OCI-LY1 (cell line): ENCODE measurements around the gene DYRK1A.

Experiments used
- H2AFZ ChIP-seq: fragments of 200-600 bp; sonication (generic), shearing (Covaris generic); 2 replicates; pipeline ENCODE4 v1.6.0; 2014; ENCODE audit warnings: antibody characterized with exemption, mild to moderate bottlenecking, low read length
- H3F3A ChIP-seq: fragments of 200-600 bp; sonication (generic), shearing (Covaris generic); 2 replicates; pipeline ENCODE4 v1.6.0; 2014; ENCODE audit warnings: mild to moderate bottlenecking, antibody characterized with exemption, low read length, moderate library complexity; ENCODE audit not compliant: insufficient read depth
- H3K27ac ChIP-seq: fragments of 200-600 bp; sonication (generic); 2 replicates; pipeline ENCODE4 v1.5.1; 2014; ENCODE audit warnings: low read length, mixed run types, mild to moderate bottlenecking, low read depth; ENCODE audit not compliant: poor library complexity, severe bottlenecking
- H3K27me3 ChIP-seq: fragments of 200-600 bp; sonication (generic); 2 replicates; pipeline ENCODE4 v1.6.0; 2014; ENCODE audit warnings: antibody characterized with exemption, mild to moderate bottlenecking, low read length, moderate library complexity; ENCODE audit not compliant: insufficient read depth
- H3K36me3 ChIP-seq: fragments of 200-600 bp; sonication (generic); 2 replicates; pipeline ENCODE4 v1.6.1; 2014; ENCODE audit warnings: mild to moderate bottlenecking, antibody characterized with exemption, low read length, moderate library complexity, mixed read lengths; ENCODE audit not compliant: insufficient read depth
- H3K4me1 ChIP-seq: fragments of 200-600 bp; sonication (generic); 2 replicates; pipeline ENCODE4 v1.5.1; 2014; ENCODE audit warnings: mild to moderate bottlenecking, low read length, moderate library complexity; ENCODE audit not compliant: insufficient read depth, severe bottlenecking
- H3K4me2 ChIP-seq: fragments of 200-600 bp; sonication (generic), shearing (Covaris generic); 2 replicates; pipeline ENCODE4 v1.6.1; 2014; ENCODE audit warnings: low read length
- H3K4me3 ChIP-seq: fragments of 200-600 bp; sonication (generic); 2 replicates; pipeline ENCODE4 v1.5.1; 2014; ENCODE audit warnings: low read length, low read depth, mild to moderate bottlenecking, mixed read lengths; ENCODE audit not compliant: poor library complexity, severe bottlenecking
- H3K79me2 ChIP-seq: fragments of 200-600 bp; shearing (Covaris generic); 2 replicates; pipeline ENCODE4 v1.6.1; 2016; ENCODE audit warnings: mixed run types, low read length, mixed read lengths; ENCODE audit not compliant: insufficient read depth
- H3K9ac ChIP-seq: fragments of 200-600 bp; sonication (generic), shearing (Covaris generic); 2 replicates; pipeline ENCODE4 v1.6.1; 2014; ENCODE audit warnings: mild to moderate bottlenecking, low read length, mixed read lengths
- H3K9me2 ChIP-seq: fragments of 200-600 bp; sonication (generic), shearing (Covaris generic); 2 replicates; pipeline ENCODE4 v1.6.1; 2014; ENCODE audit warnings: low read depth, mild to moderate bottlenecking, low read length, mixed read lengths
- H3K9me3 ChIP-seq: fragments of 200-600 bp; shearing (Covaris generic); 2 replicates; pipeline ENCODE4 v1.6.1; 2014; ENCODE audit warnings: low read length, mixed read lengths
- H4K20me1 ChIP-seq: fragments of 200-600 bp; sonication (generic), shearing (Covaris generic); 2 replicates; pipeline ENCODE4 v1.6.0; 2016; ENCODE audit warnings: mild to moderate bottlenecking, low read length; ENCODE audit not compliant: insufficient read depth
- CTCF ChIP-seq: fragments of 200-600 bp; sonication (generic), shearing (Covaris generic); IDR thresholded peaks from 2 replicates; pipeline ENCODE4 v1.5.1; 2017; ENCODE audit warnings: mild to moderate bottlenecking, antibody characterized with exemption, low read length, moderate library complexity, mixed read lengths
- EZH2 ChIP-seq: fragments of 200-600 bp; sonication (generic), shearing (Covaris generic); IDR thresholded peaks from 2 replicates; pipeline ENCODE4 v1.8.0; 2017; ENCODE audit warnings: borderline replicate concordance, mixed run types, mild to moderate bottlenecking, antibody characterized with exemption, low read length, moderate library complexity, mixed read lengths

DYRK1A gene

GRCh38 chr21:37564341-37564923, 197.9 kb downstream of the DYRK1A start:
- peak overlapping the region; percentile 72 for H3K4me2 ChIP-seq
- TF ChIP-seq EZH2 (no peak), CTCF (no peak)
- no peaks in the 10 kb centered on the region for H4K20me1 ChIP-seq
- 0 out of 2 replicates have a peak overlapping the region, but pooled peaks have one; percentile 70 for H2AFZ ChIP-seq
- no peaks in the 10 kb centered on the region for H3K27me3 ChIP-seq
- no peak overlapping the region for H3K27ac ChIP-seq
- peak overlapping the region; percentile 52; the same call in 1 of the 2 replicates for H3K9ac ChIP-seq
- H3K4me1 ChIP-seq, result peaks cover 15% of the 10 kb centered on the region
- no peaks in the 10 kb centered on the region for H3K36me3 ChIP-seq
- H3F3A ChIP-seq, result no peaks in the 10 kb centered on the region
- H3K9me2 ChIP-seq, result no peaks in the 10 kb centered on the region
- no peaks in the 10 kb centered on the region for H3K9me3 ChIP-seq
- peak overlapping the region; percentile 66 for H3K4me3 ChIP-seq
- H3K79me2 ChIP-seq, result no peaks in the 10 kb centered on the region

- Histone ChIP-seq H2AFZ (no peak overlapping the region), H3K4me1 (peaks cover 15% of the 10 kb centered on the region), H3K9ac (no peak overlapping the region), H3K27ac (no peak overlapping the region), H3K36me3 (no peaks in the 10 kb centered on the region), H3K27me3 (no peaks in the 10 kb centered on the region), H3K4me2 (no peak overlapping the region), H3K9me3 (no peaks in the 10 kb centered on the region), H3F3A (no peaks in the 10 kb centered on the region), H4K20me1 (no peaks in the 10 kb centered on the region), H3K79me2 (no peaks in the 10 kb centered on the region), H3K9me2 (no peaks in the 10 kb centered on the region), H3K4me3 (no peak overlapping the region)
- TF ChIP-seq CTCF (no peak), EZH2 (no peak)
Measured at GRCh38 chr21:37564924-37565529, 198.5 kb downstream of the DYRK1A start.

GRCh38 chr21:37565530-37566223, 199.1 kb downstream of the DYRK1A start:
- Histone ChIP-seq H3F3A (no peaks in the 10 kb centered on the region), H3K27me3 (no peaks in the 10 kb centered on the region), H3K4me1 (peaks cover 15% of the 10 kb centered on the region), H3K9me3 (no peaks in the 10 kb centered on the region), H2AFZ (no peak overlapping the region), H4K20me1 (no peaks in the 10 kb centered on the region), H3K9me2 (no peaks in the 10 kb centered on the region), H3K4me3 (no peak overlapping the region), H3K79me2 (no peaks in the 10 kb centered on the region), H3K4me2 (no peak overlapping the region), H3K27ac (no peak overlapping the region), H3K36me3 (no peaks in the 10 kb centered on the region), H3K9ac (no peak overlapping the region)
- no peak for TF ChIP-seq EZH2
- no peak for TF ChIP-seq CTCF
